Vagina (tissue), 2 donors: ENCODE measurements around the gene FCAMR.

Source experiments
- CTCF ChIP-seq, 3 experiments: fragments of 450-650 bp in 2 of 3; fragments of 200-600 bp in 1 of 3; sonication (generic) in 1 of 3; IDR thresholded peaks; one replicate each; pipeline ENCODE4 v1.5.1; 2017 to 2019; ENCODE audit warnings: antibody characterized with exemption in 3 of 3, mild to moderate bottlenecking in 2 of 3, moderate library complexity in 2 of 3
- POLR2A ChIP-seq, 2 donors: fragments of 450-650 bp; IDR thresholded peaks; one replicate each; pipeline ENCODE4 v1.6.1; 2017; ENCODE audit warnings: antibody characterized with exemption in 2 of 2, mild to moderate bottlenecking in 2 of 2, moderate library complexity in 2 of 2

- no peak for TF ChIP-seq CTCF (IDR thresholded peaks at IDR 0.05)
- TF ChIP-seq POLR2A (IDR thresholded peaks at IDR 0.05), result no peak
Measured at GRCh38 chr1:206953126-206953525, 17.1 kb downstream of the FCAMR start.
